Cardiac muscle cell (in vitro differentiated cells and primary cell): ENCODE results near the gene KCTD8. TPM values are rescaled to one million over a fixed set of nuclear protein-coding genes. Genes with fewer than 3 reads are reported as not detected.

Experiments
- DNase-seq, 2 donors: peaks; one replicate each; pipeline versions ENCODE4 v3.0.0 to v3.0.0-alpha.2; 2010 to 2017; ENCODE audit warnings: low read depth in 1 of 2, low spot score in 1 of 2
- H3K27ac ChIP-seq: fragments of 200-600 bp; sonication (generic); 2 replicates; pipeline ENCODE4 v1.5.1; 2016
- H3K27me3 ChIP-seq: fragments of 200-600 bp; sonication (generic); 2 replicates; pipeline ENCODE4 v1.6.0; 2016; ENCODE audit warnings: control low read depth
- H3K36me3 ChIP-seq: fragments of 200-600 bp; sonication (generic); 2 replicates; pipeline ENCODE4 v1.5.1; 2016; ENCODE audit warnings: control low read depth
- H3K4me1 ChIP-seq: fragments of 200-600 bp; sonication (generic); 2 replicates; pipeline ENCODE4 v1.8.1; 2017; ENCODE audit warnings: low read depth, mild to moderate bottlenecking, mixed run types
- H3K4me3 ChIP-seq: fragments of 200-600 bp; sonication (generic); 2 replicates; pipeline ENCODE4 v1.5.1; 2016; ENCODE audit warnings: mild to moderate bottlenecking
- H3K9me3 ChIP-seq: fragments of 200-600 bp; sonication (generic); 2 replicates; pipeline ENCODE4 v1.5.1; 2017; ENCODE audit warnings: low read depth, mild to moderate bottlenecking, control low read depth
- CTCF ChIP-seq: IDR thresholded peaks from 2 replicates; pipeline ENCODE4 v1.5.1; 2012; ENCODE audit warnings: low read depth, mild to moderate bottlenecking, low read length
- polyA plus RNA-seq: library from polyadenylated mRNA; unstranded; fragments of >200 nt; fragmentation: Nextera tagmentation; extraction: Ambion mirVana; gene quantifications from 2 replicates; pipeline ENCODE4 v1.2.1, GENCODE V29; 2016
- total RNA-seq: library from RNA; depleted of rRNA; stranded (reverse); fragments of >200 nt; gene quantifications from 2 replicates; pipeline ENCODE4 v1.2.3, GENCODE V29; 2016

The KCTD8 gene
- total and polyA plus RNA-seq, 2 experiments from 2014 or later, result 1.3 to 3.0 TPM

- Histone ChIP-seq H3K27me3 (no peaks in the 10 kb centered on the region), H3K27ac (no peak overlapping the region), H3K4me3 (no peak overlapping the region), H3K36me3 (no peaks in the 10 kb centered on the region), H3K9me3 (no peaks in the 10 kb centered on the region), H3K4me1 (no peaks in the 10 kb centered on the region)
- DNase-seq, result no peak
- no peak for TF ChIP-seq CTCF
Observed at GRCh38 chr4:44434247-44434646, 14.4 kb downstream of the KCTD8 start.

GRCh38 chr4:44425614-44426208, 22.9 kb downstream of the KCTD8 start:
- H3K36me3 ChIP-seq, result no peaks in the 10 kb centered on the region
- peak; percentile 2 to 29 for DNase-seq
- TF ChIP-seq CTCF, result peak; percentile 16
- no peaks in the 10 kb centered on the region for H3K27me3 ChIP-seq
- no peak overlapping the region for H3K4me3 ChIP-seq
- no peaks in the 10 kb centered on the region for H3K4me1 ChIP-seq
- no peak overlapping the region for H3K27ac ChIP-seq
- H3K9me3 ChIP-seq, result no peaks in the 10 kb centered on the region

GRCh38 chr4:44422912-44423311, 25.7 kb downstream of the KCTD8 start:
- no peak for TF ChIP-seq CTCF
- Histone ChIP-seq H3K9me3 (no peaks in the 10 kb centered on the region), H3K4me1 (no peaks in the 10 kb centered on the region), H3K36me3 (no peaks in the 10 kb centered on the region), H3K4me3 (no peak overlapping the region), H3K27me3 (no peaks in the 10 kb centered on the region), H3K27ac (no peak overlapping the region)
- DNase-seq, result no peak

GRCh38 chr4:44421330-44422065, 27.1 kb downstream of the KCTD8 start:
- no peak for DNase-seq
- Histone ChIP-seq H3K36me3 (no peaks in the 10 kb centered on the region), H3K27ac (no peak overlapping the region), H3K4me1 (no peaks in the 10 kb centered on the region), H3K9me3 (no peaks in the 10 kb centered on the region), H3K27me3 (no peaks in the 10 kb centered on the region), H3K4me3 (no peak overlapping the region)
- TF ChIP-seq CTCF, result no peak

GRCh38 chr4:44415251-44415650, 33.4 kb downstream of the KCTD8 start:
- Histone ChIP-seq H3K4me3 (no peak overlapping the region), H3K4me1 (no peaks in the 10 kb centered on the region), H3K36me3 (no peaks in the 10 kb centered on the region), H3K27ac (no peak overlapping the region), H3K27me3 (no peaks in the 10 kb centered on the region), H3K9me3 (no peaks in the 10 kb centered on the region)
- no peak for DNase-seq
- TF ChIP-seq CTCF, result no peak
